WI38 (cell line): ENCODE data around the gene AK5.

Experiments
- H3K4me3 ChIP-seq: 2 replicates; pipeline ENCODE4 v1.5.1; 2011; ENCODE audit warnings: low read depth, mild to moderate bottlenecking, control low read depth, low read length
- CTCF ChIP-seq: IDR thresholded peaks from 2 replicates; pipeline ENCODE4 v1.5.1; 2012; ENCODE audit warnings: low read depth, mild to moderate bottlenecking, control low read depth, low read length

AK5 gene

GRCh38 chr1:77394166-77394565 lies 112.3 kb downstream of the AK5 start:
- TF ChIP-seq CTCF = no peak
- no peak overlapping the region for H3K4me3 ChIP-seq

DNA sequence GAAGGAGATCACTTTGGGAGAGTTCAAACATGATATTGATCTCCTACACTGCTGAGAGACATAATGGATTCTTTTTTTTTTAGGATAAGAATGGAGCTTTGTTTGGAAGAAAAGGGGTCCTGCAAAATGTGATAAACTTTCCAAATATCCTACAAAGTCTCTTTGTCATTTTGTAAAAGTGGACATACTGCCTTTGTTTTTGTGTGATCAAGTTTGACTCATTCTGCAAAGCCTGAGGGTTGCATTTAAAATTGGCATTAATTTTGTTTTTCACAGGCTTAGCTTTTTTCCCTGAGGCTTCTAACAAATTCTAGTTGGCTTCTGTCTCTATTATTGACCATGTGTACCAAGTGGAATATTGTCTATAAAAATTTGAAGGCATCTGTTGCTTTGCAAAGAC lies 113.2 kb downstream of the AK5 start:
- no peak for TF ChIP-seq CTCF
- no peak overlapping the region for H3K4me3 ChIP-seq

DNA sequence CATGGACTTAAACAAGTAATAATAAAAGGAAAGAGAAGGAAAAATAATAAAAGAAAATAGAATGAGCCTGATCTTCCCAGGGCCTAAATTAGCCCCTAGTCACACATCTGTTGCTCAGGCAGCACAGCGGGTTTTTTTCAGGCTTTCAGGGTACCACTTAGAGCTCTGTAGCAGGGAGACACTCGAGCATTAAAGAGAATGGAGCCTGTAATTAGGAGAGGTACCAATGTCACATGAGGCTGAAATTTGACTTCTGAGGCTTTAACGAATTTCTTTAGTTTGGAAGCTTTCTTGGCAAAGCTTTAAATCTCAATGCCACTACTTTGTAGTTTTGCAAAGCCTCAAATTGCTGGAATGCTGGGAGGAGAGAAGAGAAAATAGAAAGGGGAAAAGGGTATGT lies 116.3 kb downstream of the AK5 start:
- H3K4me3 ChIP-seq = no peak overlapping the region
- TF ChIP-seq CTCF = no peak

- H3K4me3 ChIP-seq = no peak overlapping the region
- TF ChIP-seq CTCF = no peak
These were observed 117.6 kb downstream of the AK5 start for GRCh38 chr1:77399250-77400086.

DNA sequence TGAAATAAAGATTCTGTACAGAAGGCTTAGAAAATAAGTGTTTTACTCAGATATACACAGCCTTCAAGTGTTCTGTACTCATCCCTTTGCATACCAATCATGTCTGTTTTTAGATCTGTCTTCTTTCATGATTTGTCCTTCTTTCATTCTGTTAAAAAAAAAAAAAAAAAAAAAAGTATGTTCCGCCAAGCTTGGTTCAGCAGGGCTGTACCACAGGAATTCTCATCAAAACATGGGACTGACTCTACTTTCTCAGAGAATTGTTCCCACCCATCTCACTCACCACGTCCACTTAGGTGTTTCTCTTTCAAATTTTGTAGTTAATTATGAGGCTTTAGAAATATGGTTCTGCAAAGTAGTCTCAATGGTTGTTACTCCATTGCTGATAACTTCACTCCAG lies 119.0 kb downstream of the AK5 start:
- no peak for TF ChIP-seq CTCF
- no peak overlapping the region for H3K4me3 ChIP-seq

DNA sequence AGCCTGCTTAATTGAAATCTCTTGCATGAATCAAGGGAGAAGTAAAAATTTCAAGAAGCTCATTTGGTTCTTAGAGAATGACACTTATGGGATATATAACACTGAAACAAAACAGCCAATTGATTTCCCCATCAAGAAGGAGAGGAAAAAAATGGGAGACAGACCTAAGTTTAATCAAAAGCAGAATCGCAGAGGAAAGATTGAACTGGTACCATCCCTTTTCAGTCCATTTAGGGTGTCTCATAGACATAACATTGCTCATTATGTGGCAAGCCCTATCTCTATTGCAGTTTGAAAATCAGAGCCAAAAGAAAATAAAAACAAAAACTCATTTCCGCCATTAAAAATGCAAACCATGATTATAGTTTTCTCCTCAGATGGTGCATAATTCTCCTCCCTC lies 119.6 kb downstream of the AK5 start:
- no peak overlapping the region for H3K4me3 ChIP-seq
- TF ChIP-seq CTCF = no peak

DNA sequence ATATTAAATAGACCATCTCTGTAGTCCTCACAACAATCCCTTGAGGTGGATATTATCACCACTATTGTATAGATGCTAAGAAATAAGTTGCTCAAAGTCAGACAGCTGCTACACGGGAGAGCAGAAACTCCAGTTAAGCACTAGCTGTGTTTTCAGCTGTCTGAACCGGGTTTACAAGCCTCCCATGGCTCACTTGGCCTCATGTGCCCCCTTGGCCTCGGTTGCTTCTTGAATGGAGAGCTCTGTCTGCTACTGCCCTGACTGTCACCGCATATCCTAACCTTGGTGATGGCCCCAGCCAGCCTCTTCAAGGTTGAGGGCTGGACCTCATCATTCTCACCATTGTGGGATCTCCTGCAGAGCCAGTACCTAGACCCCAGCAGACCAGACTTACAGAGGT lies 123.4 kb downstream of the AK5 start:
- no peak for TF ChIP-seq CTCF
- no peak overlapping the region for H3K4me3 ChIP-seq
